Renal cortical epithelial cell (primary cell): ENCODE results near the gene HSD17B4. TPM values are rescaled to one million over a fixed set of nuclear protein-coding genes. Genes with fewer than 3 reads are reported as not detected.
"Not testable (repeated sequence)": the region's sequence is repeated elsewhere in the genome, so short reads cannot be mapped to it uniquely, and the experiment has no call there.

ENCODE experiments used
- DNase-seq: peaks from one replicate; pipeline ENCODE4 v3.0.0-alpha.2; 2011; ENCODE audit warnings: low read depth
- total RNA-seq: library from RNA; depleted of rRNA; stranded (reverse); fragments of >200 nt; gene quantifications from 2 replicates; pipeline ENCODE4 v1.2.3, GENCODE V29; 2014

Gene HSD17B4
- total RNA-seq, 1 donor from 2014 or later, result 225 TPM

GRCh38 chr5:119432674-119433237 lies 19.5 kb upstream of the HSD17B4 start:
- not testable (repeated sequence) for DNase-seq

DNA sequence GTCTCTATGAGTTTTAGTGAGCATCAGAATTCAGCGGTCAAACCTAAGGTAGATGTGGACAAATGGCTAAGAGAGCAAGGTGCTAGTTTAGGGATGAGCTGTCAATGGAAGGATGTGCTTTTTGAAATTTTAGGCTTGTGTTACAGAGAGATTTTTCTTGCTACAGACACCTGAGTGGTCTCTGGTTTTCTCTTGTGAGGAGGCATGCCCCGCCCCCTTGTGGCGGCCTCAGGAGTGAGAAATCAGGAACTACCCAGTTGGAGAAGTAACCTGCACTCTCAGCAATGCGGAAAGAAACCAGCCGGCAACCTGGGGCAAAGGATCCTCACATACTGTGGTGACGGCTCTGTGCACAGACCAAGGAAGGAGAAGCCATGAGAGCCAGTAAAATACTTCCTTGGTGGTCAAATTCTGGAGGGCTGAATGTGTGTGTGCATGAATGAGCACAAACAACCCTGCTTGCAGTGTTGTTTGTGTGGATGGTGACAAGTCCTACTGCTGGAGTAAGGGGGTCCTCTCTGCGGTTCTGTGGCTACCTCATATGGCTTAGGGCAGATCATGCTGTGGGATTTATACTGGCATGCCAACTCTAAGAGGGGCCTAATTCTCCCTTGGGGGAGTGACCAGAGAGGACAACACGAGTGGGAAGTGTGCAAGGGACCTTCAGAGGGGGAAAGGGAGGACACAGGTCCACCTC lies 16.7 kb upstream of the HSD17B4 start:
- DNase-seq, result peak; percentile 51

- DNase-seq, result not testable (repeated sequence)
Measured at GRCh38 chr5:119437785-119438586, 14.3 kb upstream of the HSD17B4 start.

DNA sequence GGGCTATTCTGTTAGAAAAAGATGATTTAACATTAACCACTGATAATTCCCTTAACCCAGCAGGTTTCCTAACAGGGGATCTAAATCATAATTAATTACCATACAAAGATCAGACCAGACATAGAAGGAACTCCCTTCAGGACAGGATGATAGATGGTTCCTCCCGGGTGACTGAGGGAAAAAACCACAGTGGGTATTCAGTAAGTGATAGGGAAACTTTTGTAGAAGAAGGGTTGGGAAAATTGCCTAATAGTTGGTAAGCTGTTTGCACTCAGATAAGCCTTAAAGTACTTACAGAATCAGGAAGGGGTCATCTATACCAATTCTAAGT lies 13.7 kb upstream of the HSD17B4 start:
- DNase-seq, result not testable (repeated sequence)

GRCh38 chr5:119439140-119439631 lies 13.1 kb upstream of the HSD17B4 start:
- DNase-seq, result no peak

- not testable (repeated sequence) for DNase-seq
Measured at GRCh38 chr5:119439632-119440031, 12.7 kb upstream of the HSD17B4 start.

- not testable (repeated sequence) for DNase-seq
Measured at GRCh38 chr5:119444643-119445042, 7.7 kb upstream of the HSD17B4 start.

- no peak for DNase-seq
Measured at GRCh38 chr5:119445544-119445943, 6.8 kb upstream of the HSD17B4 start.

- no peak for DNase-seq
Measured at GRCh38 chr5:119449882-119450281, 2.4 kb upstream of the HSD17B4 start.

DNA sequence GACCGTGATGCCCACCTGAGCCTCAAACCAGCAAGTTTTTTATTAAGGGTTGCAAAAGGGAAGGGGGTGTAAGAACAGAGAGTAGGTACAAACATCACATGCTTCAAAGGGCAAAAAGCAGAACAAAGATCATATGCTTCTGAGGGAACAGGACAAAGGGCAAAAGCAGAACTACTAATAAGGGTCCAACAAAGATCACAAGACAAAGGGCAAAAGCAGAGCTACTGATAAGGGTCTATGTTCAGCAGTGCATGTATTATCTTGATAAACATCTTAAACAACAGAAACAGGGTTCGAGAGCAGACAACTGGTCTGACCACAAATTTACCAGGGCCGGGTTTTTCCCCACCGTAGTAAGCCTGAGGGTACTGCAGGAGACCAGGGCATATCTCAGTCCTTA lies 1.7 kb upstream of the HSD17B4 start:
- DNase-seq, result not testable (repeated sequence)

- no peak for DNase-seq
Measured at GRCh38 chr5:119451561-119451960, 736 bp upstream of the HSD17B4 start.

- no peak for DNase-seq
Measured at GRCh38 chr5:119452060-119452372, 281 bp upstream of the HSD17B4 start.

DNA sequence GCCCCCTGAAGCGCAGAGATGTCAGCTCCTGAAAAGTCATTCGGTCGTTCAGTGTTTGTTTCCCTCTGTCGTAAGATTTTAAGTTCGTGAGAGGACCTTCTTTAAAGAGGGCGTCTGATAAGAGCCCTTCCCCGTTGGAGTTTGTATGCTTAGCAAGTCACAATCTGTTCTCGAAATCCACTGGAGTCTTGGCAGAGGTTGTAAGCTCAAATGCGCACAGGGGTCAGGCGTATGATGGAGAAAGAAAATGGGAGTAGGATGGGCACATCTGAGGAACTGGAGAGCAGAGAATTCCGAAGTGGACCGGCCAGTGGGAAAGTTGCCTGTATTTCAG lies 710 bp downstream of the HSD17B4 start:
- peak; percentile 12 for DNase-seq

GRCh38 chr5:119454171-119454570 lies 1.9 kb downstream of the HSD17B4 start:
- no peak for DNase-seq

- DNase-seq, result no peak
Measured at GRCh38 chr5:119458911-119459632, 6.8 kb downstream of the HSD17B4 start.

GRCh38 chr5:119465640-119466039 lies 13.3 kb downstream of the HSD17B4 start:
- DNase-seq, result no peak

DNA sequence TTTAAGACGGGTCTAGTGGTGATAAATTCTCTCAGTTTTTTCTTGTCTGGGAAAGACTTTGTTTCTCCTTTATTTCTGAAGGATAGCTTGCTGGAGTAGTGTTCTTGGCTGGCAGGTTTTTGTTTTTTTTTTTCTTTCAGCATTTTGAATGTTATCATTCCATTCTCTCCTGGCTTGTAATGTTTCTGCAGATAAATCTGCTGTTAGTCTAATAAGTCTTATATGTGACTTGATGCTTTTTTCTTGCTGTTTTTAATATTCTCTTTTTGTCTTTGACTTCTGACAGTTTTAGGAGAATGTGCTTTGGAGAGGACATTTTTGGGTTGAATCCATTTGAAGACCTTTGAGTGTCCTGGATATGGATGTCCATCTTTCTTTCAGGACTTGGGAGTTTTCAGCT lies 16.0 kb downstream of the HSD17B4 start:
- peak; percentile 2 for DNase-seq

GRCh38 chr5:119470105-119470763 lies 17.9 kb downstream of the HSD17B4 start:
- no peak for DNase-seq

- peak; percentile 45 for DNase-seq
Measured at GRCh38 chr5:119470851-119471451, 18.7 kb downstream of the HSD17B4 start.

DNA sequence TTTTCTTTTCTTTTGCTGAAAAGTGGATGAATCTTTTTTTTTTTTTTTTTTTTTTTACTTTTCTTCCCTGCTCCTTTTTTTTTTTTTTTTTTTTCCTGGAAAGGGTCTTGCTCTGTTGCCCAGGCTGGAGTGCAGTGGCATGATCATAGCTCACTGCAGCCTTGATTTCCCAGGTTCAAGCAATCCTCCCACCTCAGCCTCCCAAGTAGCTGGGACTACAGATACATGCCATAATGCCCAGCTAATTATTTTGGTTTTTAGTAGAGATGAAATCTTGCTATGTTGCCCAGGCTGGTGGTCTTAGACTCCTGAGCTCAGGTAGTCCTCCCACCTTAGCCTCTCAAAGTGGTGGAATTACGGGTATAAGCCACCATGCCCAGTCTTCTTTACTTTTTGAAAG lies 20.9 kb downstream of the HSD17B4 start:
- DNase-seq, result no peak

DNA sequence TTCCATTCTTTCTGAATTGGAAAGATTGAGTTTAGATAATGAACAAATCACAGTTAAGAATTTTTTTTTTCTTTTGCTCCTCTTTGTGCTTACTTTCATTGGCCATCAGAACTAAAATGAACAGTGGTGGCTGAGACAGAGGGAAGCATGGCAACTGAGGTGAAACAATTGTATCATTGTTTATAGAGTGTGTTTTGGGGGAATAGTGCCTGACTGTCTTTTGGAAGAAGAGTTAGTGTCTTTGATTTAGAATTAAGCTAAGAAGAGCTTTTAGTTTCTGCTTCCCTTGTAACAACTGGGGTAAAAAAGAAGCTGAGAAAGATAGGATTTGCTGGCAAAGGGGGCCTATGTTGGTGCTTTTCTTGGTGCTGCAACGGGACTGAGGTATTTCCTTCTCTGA lies 24.0 kb downstream of the HSD17B4 start:
- no peak for DNase-seq
